Measurements from ENCODE around the gene GABBR2. TPM values are rescaled to one million over a fixed set of nuclear protein-coding genes. Genes with fewer than 3 reads are reported as not detected.
"Not testable (repeated sequence)": the region's sequence is repeated elsewhere in the genome, so short reads cannot be mapped to it uniquely, and the experiment has no call there.

GABBR2 gene
- total and polyA plus RNA-seq, 2 experiments from 2014 or later, result 0.89 to 1.3 TPM

DNA sequence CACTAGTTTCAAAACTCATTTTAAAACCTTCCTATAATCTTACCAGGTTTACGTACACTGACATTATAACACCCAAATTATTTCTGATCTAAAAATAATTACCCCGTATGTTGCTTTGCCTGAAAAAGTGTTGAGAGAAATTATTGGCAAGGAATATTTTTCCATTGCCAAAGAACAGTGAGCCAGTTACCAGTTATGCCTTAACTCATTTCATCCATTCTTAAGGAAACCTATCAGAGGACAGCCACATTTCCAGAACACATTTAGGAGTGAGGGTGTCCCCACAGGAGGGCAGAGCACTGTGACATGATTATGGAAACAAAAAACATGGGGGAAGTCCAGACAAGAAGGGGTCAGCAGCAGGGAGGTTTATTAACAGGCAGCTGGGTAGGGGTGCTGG, 52.2 kb downstream of the GABBR2 start:
- Histone ChIP-seq H3K9me2 (ENCODE audit: insufficient read depth) (no peaks in the 10 kb centered on the region), H3K79me2 (replicated peaks; ENCODE audit: insufficient read depth) (no peaks in the 10 kb centered on the region), H3K27ac (ENCODE audit: low read depth) (no peak overlapping the region), H3K4me2 (no peak overlapping the region), H3K4me3 (no peak overlapping the region), H3K36me3 (ENCODE audit: insufficient read depth) (no peaks in the 10 kb centered on the region), H3F3A (replicated peaks; ENCODE audit: low read depth) (no peaks in the 10 kb centered on the region), H3K27me3 (ENCODE audit: insufficient read depth) (no peaks in the 10 kb centered on the region), H2AFZ (no peak overlapping the region), H4K20me1 (replicated peaks; ENCODE audit: insufficient read depth) (no peaks in the 10 kb centered on the region), H3K4me1 (ENCODE audit: insufficient read depth) (no peaks in the 10 kb centered on the region)
- Mint-ChIP-seq H3K4me1 (no peaks in the 10 kb centered on the region), H3K27ac (no peak overlapping the region), H3K27me3 (ENCODE audit: insufficient read depth, low read depth, poor library complexity) (peaks cover 1% of the 10 kb centered on the region), H3K4me3 (no peak overlapping the region), H3K9me3 (no peaks in the 10 kb centered on the region), H3K36me3 (ENCODE audit: low read depth) (no peaks in the 10 kb centered on the region)
- DNase-seq (ENCODE audit: low spot score) (no peak), ATAC-seq (no peak)
- TF ChIP-seq ZNF114 (CRISPR knock-in tag; IDR thresholded peaks at IDR 0.05), result no peak

DNA sequence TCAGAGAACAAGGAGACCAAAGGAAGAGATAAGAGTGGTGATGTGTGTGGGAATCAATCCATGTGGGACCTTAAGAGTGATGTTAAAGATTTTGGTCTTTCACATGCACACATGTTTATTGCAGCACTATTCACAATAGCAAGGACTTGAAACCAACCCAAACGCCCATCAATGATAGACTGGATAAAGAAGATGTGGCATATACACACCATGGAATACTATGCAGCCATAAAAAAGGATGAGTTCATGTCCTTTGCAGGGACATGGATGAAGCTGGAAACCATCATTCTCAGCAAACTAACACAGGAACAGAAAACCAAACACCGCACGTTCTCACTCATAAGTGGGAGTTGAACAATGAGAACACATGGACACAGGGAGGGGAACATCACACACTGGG, 53.3 kb downstream of the GABBR2 start:
- not testable (repeated sequence) for ATAC-seq; H3K27ac ChIP-seq (ENCODE audit: low read depth); DNase-seq (ENCODE audit: low spot score)

DNA sequence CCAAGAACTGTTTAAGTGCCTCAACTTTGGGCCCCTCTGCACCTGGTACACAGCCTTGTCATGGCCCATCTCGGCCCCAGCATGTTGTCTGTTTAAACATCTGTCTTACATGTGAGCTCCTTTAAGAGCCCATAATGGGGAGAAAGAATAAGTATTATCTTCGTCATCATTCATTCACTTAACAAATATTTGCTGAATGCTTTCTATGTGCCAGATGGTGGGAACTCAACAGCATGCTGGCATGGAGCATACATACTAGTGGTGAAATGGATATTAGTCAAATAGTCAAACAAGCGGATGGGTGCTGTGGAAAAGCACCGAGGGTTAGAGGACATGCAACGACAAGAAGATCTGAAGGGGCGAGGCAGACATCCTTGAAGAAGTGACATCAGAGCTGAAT, 54.5 kb downstream of the GABBR2 start:
- peaks cover 1% of the 10 kb centered on the region for H3K27me3 Mint-ChIP-seq (ENCODE audit: insufficient read depth, low read depth, poor library complexity)
- ATAC-seq, result no peak
- H3K4me2 ChIP-seq, result no peak overlapping the region
- H3K4me3 Mint-ChIP-seq, result no peak overlapping the region
- no peaks in the 10 kb centered on the region for H3K9me2 ChIP-seq (ENCODE audit: insufficient read depth)
- H3K9me3 Mint-ChIP-seq, result no peaks in the 10 kb centered on the region
- H3K4me1 ChIP-seq (ENCODE audit: insufficient read depth), result peaks cover 4% of the 10 kb centered on the region; the same call in 1 of the 2 replicates
- H3K27me3 ChIP-seq (ENCODE audit: insufficient read depth), result no peaks in the 10 kb centered on the region
- no peaks in the 10 kb centered on the region for H3K79me2 ChIP-seq (replicated peaks; ENCODE audit: insufficient read depth)
- H3K36me3 ChIP-seq (ENCODE audit: insufficient read depth), result no peaks in the 10 kb centered on the region
- H3K27ac ChIP-seq (ENCODE audit: low read depth), result no peak overlapping the region
- DNase-seq (ENCODE audit: low spot score), result no peak
- H4K20me1 ChIP-seq (replicated peaks; ENCODE audit: insufficient read depth), result no peaks in the 10 kb centered on the region
- no peak overlapping the region for H3K27ac Mint-ChIP-seq
- no peak overlapping the region for H3K4me3 ChIP-seq
- no peaks in the 10 kb centered on the region for H3F3A ChIP-seq (replicated peaks; ENCODE audit: low read depth)
- no peaks in the 10 kb centered on the region for H3K36me3 Mint-ChIP-seq (ENCODE audit: low read depth)
- peaks cover 7% of the 10 kb centered on the region; the same call in 2 of the 3 replicates for H3K4me1 Mint-ChIP-seq
- no peak overlapping the region for H2AFZ ChIP-seq
- TF ChIP-seq EZH2 (IDR thresholded peaks at IDR 0.05; ENCODE audit: low read depth, unreplicated experiment), result no peak
- TF ChIP-seq, protein P1, sequence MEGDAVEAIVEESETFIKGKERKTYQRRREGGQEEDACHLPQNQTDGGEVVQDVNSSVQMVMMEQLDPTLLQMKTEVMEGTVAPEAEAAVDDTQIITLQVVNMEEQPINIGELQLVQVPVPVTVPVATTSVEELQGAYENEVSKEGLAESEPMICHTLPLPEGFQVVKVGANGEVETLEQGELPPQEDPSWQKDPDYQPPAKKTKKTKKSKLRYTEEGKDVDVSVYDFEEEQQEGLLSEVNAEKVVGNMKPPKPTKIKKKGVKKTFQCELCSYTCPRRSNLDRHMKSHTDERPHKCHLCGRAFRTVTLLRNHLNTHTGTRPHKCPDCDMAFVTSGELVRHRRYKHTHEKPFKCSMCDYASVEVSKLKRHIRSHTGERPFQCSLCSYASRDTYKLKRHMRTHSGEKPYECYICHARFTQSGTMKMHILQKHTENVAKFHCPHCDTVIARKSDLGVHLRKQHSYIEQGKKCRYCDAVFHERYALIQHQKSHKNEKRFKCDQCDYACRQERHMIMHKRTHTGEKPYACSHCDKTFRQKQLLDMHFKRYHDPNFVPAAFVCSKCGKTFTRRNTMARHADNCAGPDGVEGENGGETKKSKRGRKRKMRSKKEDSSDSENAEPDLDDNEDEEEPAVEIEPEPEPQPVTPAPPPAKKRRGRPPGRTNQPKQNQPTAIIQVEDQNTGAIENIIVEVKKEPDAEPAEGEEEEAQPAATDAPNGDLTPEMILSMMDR (conservative IDR thresholded peaks at IDR 0.05; ENCODE audit: low read depth in 2 of 2), result no peak
- TF ChIP-seq NANOG (IDR thresholded peaks at IDR 0.05; ENCODE audit: borderline replicate concordance), result no peak
- TF ChIP-seq STAT1 (IDR thresholded peaks at IDR 0.05; ENCODE audit: unreplicated experiment), result no peak
- TF ChIP-seq EZH2phosphoT487 (IDR thresholded peaks at IDR 0.05; ENCODE audit: unreplicated experiment), result no peak
- TF ChIP-seq, protein P2, sequence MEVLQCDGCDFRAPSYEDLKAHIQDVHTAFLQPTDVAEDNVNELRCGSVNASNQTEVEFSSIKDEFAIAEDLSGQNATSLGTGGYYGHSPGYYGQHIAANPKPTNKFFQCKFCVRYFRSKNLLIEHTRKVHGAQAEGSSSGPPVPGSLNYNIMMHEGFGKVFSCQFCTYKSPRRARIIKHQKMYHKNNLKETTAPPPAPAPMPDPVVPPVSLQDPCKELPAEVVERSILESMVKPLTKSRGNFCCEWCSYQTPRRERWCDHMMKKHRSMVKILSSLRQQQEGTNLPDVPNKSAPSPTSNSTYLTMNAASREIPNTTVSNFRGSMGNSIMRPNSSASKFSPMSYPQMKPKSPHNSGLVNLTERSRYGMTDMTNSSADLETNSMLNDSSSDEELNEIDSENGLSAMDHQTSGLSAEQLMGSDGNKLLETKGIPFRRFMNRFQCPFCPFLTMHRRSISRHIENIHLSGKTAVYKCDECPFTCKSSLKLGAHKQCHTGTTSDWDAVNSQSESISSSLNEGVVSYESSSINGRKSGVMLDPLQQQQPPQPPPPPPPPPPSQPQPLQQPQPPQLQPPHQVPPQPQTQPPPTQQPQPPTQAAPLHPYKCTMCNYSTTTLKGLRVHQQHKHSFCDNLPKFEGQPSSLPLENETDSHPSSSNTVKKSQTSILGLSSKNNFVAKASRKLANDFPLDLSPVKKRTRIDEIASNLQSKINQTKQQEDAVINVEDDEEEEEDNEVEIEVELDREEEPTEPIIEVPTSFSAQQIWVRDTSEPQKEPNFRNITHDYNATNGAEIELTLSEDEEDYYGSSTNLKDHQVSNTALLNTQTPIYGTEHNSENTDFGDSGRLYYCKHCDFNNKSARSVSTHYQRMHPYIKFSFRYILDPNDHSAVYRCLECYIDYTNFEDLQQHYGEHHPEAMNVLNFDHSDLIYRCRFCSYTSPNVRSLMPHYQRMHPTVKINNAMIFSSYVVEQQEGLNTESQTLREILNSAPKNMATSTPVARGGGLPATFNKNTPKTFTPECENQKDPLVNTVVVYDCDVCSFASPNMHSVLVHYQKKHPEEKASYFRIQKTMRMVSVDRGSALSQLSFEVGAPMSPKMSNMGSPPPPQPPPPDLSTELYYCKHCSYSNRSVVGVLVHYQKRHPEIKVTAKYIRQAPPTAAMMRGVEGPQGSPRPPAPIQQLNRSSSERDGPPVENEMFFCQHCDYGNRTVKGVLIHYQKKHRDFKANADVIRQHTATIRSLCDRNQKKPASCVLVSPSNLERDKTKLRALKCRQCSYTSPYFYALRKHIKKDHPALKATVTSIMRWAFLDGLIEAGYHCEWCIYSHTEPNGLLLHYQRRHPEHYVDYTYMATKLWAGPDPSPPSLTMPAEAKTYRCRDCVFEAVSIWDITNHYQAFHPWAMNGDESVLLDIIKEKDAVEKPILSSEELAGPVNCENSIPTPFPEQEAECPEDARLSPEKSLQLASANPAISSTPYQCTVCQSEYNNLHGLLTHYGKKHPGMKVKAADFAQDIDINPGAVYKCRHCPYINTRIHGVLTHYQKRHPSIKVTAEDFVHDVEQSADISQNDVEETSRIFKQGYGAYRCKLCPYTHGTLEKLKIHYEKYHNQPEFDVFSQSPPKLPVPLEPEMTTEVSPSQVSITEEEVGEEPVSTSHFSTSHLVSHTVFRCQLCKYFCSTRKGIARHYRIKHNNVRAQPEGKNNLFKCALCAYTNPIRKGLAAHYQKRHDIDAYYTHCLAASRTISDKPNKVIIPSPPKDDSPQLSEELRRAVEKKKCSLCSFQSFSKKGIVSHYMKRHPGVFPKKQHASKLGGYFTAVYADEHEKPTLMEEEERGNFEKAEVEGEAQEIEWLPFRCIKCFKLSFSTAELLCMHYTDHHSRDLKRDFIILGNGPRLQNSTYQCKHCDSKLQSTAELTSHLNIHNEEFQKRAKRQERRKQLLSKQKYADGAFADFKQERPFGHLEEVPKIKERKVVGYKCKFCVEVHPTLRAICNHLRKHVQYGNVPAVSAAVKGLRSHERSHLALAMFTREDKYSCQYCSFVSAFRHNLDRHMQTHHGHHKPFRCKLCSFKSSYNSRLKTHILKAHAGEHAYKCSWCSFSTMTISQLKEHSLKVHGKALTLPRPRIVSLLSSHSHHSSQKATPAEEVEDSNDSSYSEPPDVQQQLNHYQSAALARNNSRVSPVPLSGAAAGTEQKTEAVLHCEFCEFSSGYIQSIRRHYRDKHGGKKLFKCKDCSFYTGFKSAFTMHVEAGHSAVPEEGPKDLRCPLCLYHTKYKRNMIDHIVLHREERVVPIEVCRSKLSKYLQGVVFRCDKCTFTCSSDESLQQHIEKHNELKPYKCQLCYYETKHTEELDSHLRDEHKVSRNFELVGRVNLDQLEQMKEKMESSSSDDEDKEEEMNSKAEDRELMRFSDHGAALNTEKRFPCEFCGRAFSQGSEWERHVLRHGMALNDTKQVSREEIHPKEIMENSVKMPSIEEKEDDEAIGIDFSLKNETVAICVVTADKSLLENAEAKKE (CRISPR knock-in tag; IDR thresholded peaks at IDR 0.05), result no peak
- TF ChIP-seq POLR2AphosphoS5 (IDR thresholded peaks at IDR 0.05; ENCODE audit: low read depth), result no peak
- TF ChIP-seq ZNF114 (CRISPR knock-in tag; IDR thresholded peaks at IDR 0.05), result no peak
- TF ChIP-seq CREB1 (CRISPR knock-in tag; IDR thresholded peaks at IDR 0.05; ENCODE audit: low read depth), result no peak

More for the DNA sequence above, 53.3 kb downstream of the GABBR2 start:
- H3K4me3 Mint-ChIP-seq; H3K4me1 Mint-ChIP-seq; H3K4me3 ChIP-seq; H3K4me2 ChIP-seq; H3K27me3 ChIP-seq (ENCODE audit: insufficient read depth); H3F3A ChIP-seq (replicated peaks; ENCODE audit: low read depth); H3K9me3 Mint-ChIP-seq; H3K4me1 ChIP-seq (ENCODE audit: insufficient read depth); H3K36me3 Mint-ChIP-seq (ENCODE audit: low read depth); H3K27ac Mint-ChIP-seq; H2AFZ ChIP-seq; H3K27me3 Mint-ChIP-seq (ENCODE audit: insufficient read depth, low read depth, poor library complexity); H4K20me1 ChIP-seq (replicated peaks; ENCODE audit: insufficient read depth); H3K36me3 ChIP-seq (ENCODE audit: insufficient read depth); H3K9me2 ChIP-seq (ENCODE audit: insufficient read depth); H3K79me2 ChIP-seq (replicated peaks; ENCODE audit: insufficient read depth): not testable (repeated sequence)

Measured in GM23338 (cell line).